HG03064 (cell line): ENCODE data around the gene ILF3.

Source experiments
- ATAC-seq: cut with Tn5 transposase; IDR thresholded peaks from one replicate; pipeline ENCODE4 v1.9.1; 2021; ENCODE audit warnings: low read depth; ENCODE audit not compliant: unreplicated experiment

ILF3 gene

GRCh38 chr19:10653732-10654609, at the start of gene ILF3:
Gene ILF3, plus strand, starts transcription at chr19:10654346. Its CDS starts 16,260 bp downstream, at chr19:10670606.
- peak; percentile 60 for ATAC-seq

- ATAC-seq, result no peak
Observed at GRCh38 chr19:10604460-10604980, 49.6 kb upstream of the ILF3 start.

GRCh38 chr19:10611907-10612306, 42.2 kb upstream of the ILF3 start:
- ATAC-seq, result no peak

GRCh38 chr19:10612499-10613119, 41.5 kb upstream of the ILF3 start:
- ATAC-seq, result no peak

GRCh38 chr19:10615429-10616023, 38.6 kb upstream of the ILF3 start:
- ATAC-seq, result no peak

- no peak for ATAC-seq
Observed at GRCh38 chr19:10617409-10618121, 36.6 kb upstream of the ILF3 start.

GRCh38 chr19:10618846-10619245, 35.3 kb upstream of the ILF3 start:
- no peak for ATAC-seq

GRCh38 chr19:10620786-10621185, 33.4 kb upstream of the ILF3 start:
- no peak for ATAC-seq

GRCh38 chr19:10621966-10622365, 32.2 kb upstream of the ILF3 start:
- no peak for ATAC-seq

- ATAC-seq, result no peak
Observed at GRCh38 chr19:10624585-10624984, 29.6 kb upstream of the ILF3 start.

GRCh38 chr19:10625003-10625761, 29.0 kb upstream of the ILF3 start, which contains the start of gene SLC44A2:
Gene SLC44A2, plus strand, starts transcription at chr19:10625553. Its CDS starts 81 bp downstream, at chr19:10625634.
- no peak for ATAC-seq

- no peak for ATAC-seq
Observed at GRCh38 chr19:10625762-10626138, 28.4 kb upstream of the ILF3 start.

- no peak for ATAC-seq
Observed at GRCh38 chr19:10631874-10632273, 22.3 kb upstream of the ILF3 start.

GRCh38 chr19:10634430-10634829, 19.7 kb upstream of the ILF3 start:
- ATAC-seq, result no peak

- no peak for ATAC-seq
Observed at GRCh38 chr19:10634963-10635362, 19.2 kb upstream of the ILF3 start.

GRCh38 chr19:10636304-10636972, 17.7 kb upstream of the ILF3 start:
- ATAC-seq, result no peak

- ATAC-seq, result no peak
Observed at GRCh38 chr19:10637894-10638293, 16.3 kb upstream of the ILF3 start.

GRCh38 chr19:10639836-10640235, 14.3 kb upstream of the ILF3 start:
- ATAC-seq, result no peak

GRCh38 chr19:10640361-10640760, 13.8 kb upstream of the ILF3 start:
- ATAC-seq, result no peak
